Fibroblast of mammary gland (primary cell): ENCODE data around the gene SLIT1.

Experiments used
- DNase-seq: peaks from one replicate; pipeline ENCODE4 v3.0.0-alpha.2; 2010; ENCODE audit warnings: low read depth
- H3K4me3 ChIP-seq: 2 replicates; pipeline ENCODE4 v1.5.1; 2011; ENCODE audit warnings: low read depth, mild to moderate bottlenecking, low read length, moderate library complexity; ENCODE audit not compliant: control insufficient read depth
- TF ChIP-seq, protein P1 (sequence below): conservative IDR thresholded peaks from 2 replicates; pipeline ENCODE4 v1.5.1; 2011; ENCODE audit warnings: low read depth, low read length, inconsistent platforms; ENCODE audit not compliant: control insufficient read depth, insufficient read depth

The SLIT1 gene

DNA sequence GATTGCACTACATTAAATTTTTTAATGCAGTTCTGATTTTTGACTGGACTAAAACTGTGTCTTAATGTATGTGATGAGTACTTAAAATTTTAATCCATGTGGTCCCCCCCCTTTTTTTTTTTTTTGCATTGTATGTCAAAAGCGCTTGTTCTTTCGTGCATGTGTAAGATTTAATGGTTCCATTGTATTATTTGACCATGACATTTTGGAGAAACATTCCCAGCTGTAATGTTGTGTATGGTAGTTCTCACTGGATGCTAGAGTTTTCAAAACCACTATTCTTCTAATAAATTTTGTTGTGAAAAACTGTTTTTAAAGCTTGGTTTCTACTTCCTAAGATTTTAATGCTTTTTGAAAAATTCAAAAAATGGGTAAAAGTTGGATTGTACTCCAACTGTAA, 221.6 kb downstream of the SLIT1 start:
- no peak overlapping the region for H3K4me3 ChIP-seq
- DNase-seq: no peak
- TF ChIP-seq, protein P1, sequence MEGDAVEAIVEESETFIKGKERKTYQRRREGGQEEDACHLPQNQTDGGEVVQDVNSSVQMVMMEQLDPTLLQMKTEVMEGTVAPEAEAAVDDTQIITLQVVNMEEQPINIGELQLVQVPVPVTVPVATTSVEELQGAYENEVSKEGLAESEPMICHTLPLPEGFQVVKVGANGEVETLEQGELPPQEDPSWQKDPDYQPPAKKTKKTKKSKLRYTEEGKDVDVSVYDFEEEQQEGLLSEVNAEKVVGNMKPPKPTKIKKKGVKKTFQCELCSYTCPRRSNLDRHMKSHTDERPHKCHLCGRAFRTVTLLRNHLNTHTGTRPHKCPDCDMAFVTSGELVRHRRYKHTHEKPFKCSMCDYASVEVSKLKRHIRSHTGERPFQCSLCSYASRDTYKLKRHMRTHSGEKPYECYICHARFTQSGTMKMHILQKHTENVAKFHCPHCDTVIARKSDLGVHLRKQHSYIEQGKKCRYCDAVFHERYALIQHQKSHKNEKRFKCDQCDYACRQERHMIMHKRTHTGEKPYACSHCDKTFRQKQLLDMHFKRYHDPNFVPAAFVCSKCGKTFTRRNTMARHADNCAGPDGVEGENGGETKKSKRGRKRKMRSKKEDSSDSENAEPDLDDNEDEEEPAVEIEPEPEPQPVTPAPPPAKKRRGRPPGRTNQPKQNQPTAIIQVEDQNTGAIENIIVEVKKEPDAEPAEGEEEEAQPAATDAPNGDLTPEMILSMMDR: no peak

DNA sequence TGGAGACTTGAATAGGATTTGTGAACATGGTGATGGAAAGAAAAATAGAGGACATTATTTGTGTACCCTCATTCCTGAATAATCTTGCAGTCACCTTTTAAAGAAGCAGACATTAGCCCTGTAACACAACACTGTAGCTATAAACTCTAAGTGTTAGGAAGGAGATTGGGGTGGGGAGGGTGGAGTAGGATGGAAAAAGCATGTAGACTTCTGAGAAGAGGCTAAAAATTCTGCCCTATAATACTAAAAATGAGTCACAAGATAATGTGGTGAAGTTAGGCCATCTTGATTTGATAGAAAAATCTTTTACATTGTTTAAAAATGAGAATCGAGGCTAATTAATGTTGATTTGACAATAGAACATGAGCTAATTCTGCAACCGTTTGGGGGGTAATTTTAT, 224.9 kb downstream of the SLIT1 start:
- DNase-seq: peak; percentile 20
- TF ChIP-seq, protein P1: no peak
- H3K4me3 ChIP-seq: no peak overlapping the region

DNA sequence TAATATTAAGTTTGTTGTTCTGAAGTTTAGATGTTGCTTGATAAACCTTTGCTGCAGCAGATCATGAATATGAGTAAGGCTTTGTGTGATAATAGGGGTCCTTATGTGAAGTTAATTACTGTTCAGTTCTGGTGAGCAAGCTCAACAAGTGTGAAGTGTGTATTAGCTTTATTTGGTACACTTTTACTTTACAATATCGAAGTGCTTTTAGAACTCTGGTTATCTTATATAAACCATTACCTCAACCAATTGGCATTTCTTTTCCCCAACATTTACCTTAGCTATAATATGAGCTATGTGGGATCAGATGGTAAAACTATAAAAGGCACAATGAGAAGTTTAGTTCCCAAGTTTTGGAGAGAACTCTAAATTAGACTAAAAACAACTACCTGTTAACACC, 226.0 kb downstream of the SLIT1 start:
- H3K4me3 ChIP-seq: no peak overlapping the region
- no peak for DNase-seq
- TF ChIP-seq, protein P1: no peak

DNA sequence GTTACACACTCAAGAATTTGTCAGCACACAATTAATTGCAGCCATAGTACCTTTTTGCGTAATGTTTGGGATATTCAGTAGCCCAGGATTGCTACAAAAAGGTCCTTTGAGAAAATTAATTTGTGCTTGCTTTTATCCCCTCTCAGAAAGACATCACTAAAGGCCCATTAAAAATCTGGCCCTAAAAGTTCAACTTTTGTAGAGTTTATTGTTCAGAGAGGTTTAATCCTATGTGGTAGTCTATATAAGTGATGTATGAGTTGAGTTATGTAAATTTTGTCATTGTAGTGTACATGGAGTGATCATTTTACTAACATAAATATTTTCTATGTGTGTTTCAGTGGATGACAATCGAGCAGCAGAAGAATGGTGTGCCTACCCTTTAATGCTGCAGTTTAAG, 227.7 kb downstream of the SLIT1 start:
- TF ChIP-seq, protein P1: no peak
- H3K4me3 ChIP-seq: no peak overlapping the region
- DNase-seq: no peak

DNA sequence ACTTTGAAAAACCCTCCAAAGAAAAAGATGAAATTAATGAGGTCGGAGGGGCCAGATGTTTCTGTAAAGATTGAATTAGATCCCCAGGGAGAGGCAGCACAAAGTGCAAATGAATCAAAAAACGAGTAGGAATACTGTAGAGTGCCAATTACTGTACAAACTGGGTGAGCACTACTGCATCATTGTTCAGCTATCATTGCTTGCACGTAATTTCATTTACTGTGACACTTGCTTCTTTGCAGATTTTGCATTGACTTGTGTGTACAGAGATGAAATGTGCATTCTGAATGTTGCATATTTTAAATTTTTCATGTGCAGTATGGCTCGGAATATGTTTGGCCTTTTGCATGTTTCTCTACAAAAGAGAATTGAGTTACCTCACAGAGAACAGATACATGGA, 230.0 kb downstream of the SLIT1 start:
- no peak for DNase-seq
- TF ChIP-seq, protein P1: no peak
- no peak overlapping the region for H3K4me3 ChIP-seq

DNA sequence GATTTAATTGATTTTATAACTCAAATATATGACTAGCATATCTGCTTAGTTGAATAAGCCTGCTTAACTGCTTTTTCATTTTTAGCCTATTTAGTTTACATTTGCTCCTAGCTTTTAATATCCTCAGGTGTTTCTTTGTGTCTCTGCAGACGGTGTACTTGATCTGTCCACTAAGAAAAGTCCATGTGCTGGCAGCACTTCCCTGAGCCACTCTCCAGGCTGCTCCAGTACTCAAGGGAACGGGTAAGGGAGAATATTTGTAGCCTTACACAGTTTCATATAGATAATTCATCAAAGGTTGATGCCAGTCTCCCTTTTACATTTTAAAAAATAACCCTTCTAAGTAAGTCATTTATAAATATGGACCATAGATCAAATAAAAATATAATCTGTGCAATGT, 233.8 kb downstream of the SLIT1 start:
- DNase-seq: no peak
- no peak overlapping the region for H3K4me3 ChIP-seq
- TF ChIP-seq, protein P1: no peak

DNA sequence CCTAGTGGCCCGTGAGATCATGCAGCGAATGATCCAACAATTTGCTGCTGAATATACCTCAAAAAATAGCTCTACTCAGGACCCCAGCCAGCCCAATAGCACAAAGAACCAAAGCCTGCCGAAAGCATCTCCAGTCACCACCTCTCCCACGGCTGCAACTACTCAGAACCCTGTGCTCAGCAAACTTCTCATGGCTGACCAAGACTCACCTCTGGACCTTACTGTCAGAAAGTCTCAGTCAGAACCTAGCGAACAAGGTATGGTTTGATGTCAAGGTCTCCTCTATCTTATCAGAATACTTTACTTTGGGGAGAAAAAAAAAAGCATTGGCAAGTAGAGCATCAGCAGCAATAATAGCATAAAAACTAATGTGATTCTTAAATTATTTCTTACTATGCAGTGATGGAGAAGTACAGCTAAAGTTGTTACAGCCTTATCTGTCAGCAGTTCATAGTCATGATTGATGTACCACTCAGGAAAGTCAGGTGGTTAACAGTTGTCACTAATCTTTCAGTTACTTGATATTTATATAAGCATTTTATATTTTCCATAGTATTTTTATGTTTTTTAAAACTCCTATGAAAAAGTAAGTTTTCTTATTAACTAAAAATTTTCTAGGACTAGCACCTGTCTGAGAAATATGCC, 236.6 kb downstream of the SLIT1 start:
- TF ChIP-seq, protein P1: no peak

More for the DNA sequence above, 236.6 kb downstream of the SLIT1 start:
- DNase-seq: no peak
- no peak overlapping the region for H3K4me3 ChIP-seq
